Thymus (tissue), 11 donors: ENCODE results near the gene IL1RN. TPM values are rescaled to one million over a fixed set of nuclear protein-coding genes. Genes with fewer than 3 reads are reported as not detected.

Experiments
- DNase-seq, 9 donors: peaks; one replicate each; pipeline ENCODE4 v3.0.0-alpha.2; 2013; ENCODE audit warnings: low spot score in 9 of 9, low read depth in 6 of 9, missing footprints in 1 of 9
- H3K27ac ChIP-seq, 2 donors: one replicate each; pipeline ENCODE4 v1.5.1; 2013; ENCODE audit warnings: control low read depth in 1 of 2, low read depth in 1 of 2, low read length in 1 of 2, mild to moderate bottlenecking in 1 of 2, moderate library complexity in 1 of 2
- H3K27me3 ChIP-seq, 2 donors: one replicate each; pipeline ENCODE4 v1.5.1; 2013; ENCODE audit warnings: low read length in 1 of 2; ENCODE audit not compliant: control insufficient read depth in 2 of 2, insufficient read depth in 1 of 2
- H3K36me3 ChIP-seq, 2 donors: one replicate each; pipeline ENCODE4 v1.5.1; 2013; ENCODE audit warnings: low read length in 1 of 2, mild to moderate bottlenecking in 1 of 2, moderate library complexity in 1 of 2; ENCODE audit not compliant: control insufficient read depth in 2 of 2, insufficient read depth in 2 of 2
- H3K4me1 ChIP-seq, 2 donors: one replicate each; pipeline ENCODE4 v1.5.1; 2013; ENCODE audit warnings: low read length in 2 of 2; ENCODE audit not compliant: control insufficient read depth in 2 of 2, insufficient read depth in 2 of 2
- H3K4me3 ChIP-seq, 2 donors: one replicate each; pipeline ENCODE4 v1.5.1; 2013; ENCODE audit warnings: low read length in 2 of 2, control low read depth in 1 of 2, mild to moderate bottlenecking in 1 of 2
- H3K9me3 ChIP-seq, 2 donors: one replicate each; pipeline ENCODE4 v1.5.1; 2013; ENCODE audit warnings: low read length in 1 of 2, mild to moderate bottlenecking in 1 of 2; ENCODE audit not compliant: control insufficient read depth in 2 of 2, insufficient read depth in 1 of 2
- WGBS: extraction: QIAGEN DNeasy Blood & Tissue Kit; methylation state at CpG from one replicate; pipeline ENCODE4 v1.1.7; 2013; 5-methylcytosine and 5-hydroxymethylcytosine counted together
- polyA plus RNA-seq: library from polyadenylated mRNA; stranded (reverse); fragments of 200-250 nt; gene quantifications from one replicate; pipeline ENCODE4 v1.2.3, GENCODE V29; 2013
- total RNA-seq: library from RNA; stranded (reverse); fragments of 120-200 nt; gene quantifications from one replicate; pipeline ENCODE4 v1.2.4, GENCODE V29; 2013
- donor health status: healthy.

Gene IL1RN
- total and polyA plus RNA-seq, 2 donors = 2.7 to 16.9 TPM

DNA sequence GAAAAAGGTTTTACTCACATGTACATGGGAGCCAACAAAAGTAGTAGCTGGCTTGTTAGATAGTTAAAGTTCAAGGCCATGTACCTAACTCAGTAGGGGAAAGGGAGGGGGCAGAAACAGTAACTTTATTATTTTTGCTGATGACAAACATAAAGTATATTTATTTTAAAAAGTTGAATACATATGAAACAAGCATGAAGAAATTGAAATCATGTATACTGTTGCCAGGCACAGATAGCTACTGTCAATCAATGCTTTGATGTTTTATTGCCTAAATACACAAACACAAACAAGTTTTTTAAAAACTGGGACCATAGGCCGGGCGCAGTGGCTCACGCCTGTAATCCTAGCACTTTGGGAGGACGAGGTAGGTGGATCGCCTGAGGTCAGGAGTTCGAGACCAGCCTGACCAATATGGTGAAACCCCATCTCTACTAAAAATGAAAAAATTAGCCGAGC is 38.8 kb downstream of the IL1RN start:
- Histone ChIP-seq H3K9me3 (no peaks in the 10 kb centered on the region), H3K4me3 (no peak overlapping the region), H3K4me1 (peaks cover 19 to 31% of the 10 kb centered on the region in 2 donors), H3K36me3 (no peaks in the 10 kb centered on the region), H3K27me3 (no peaks in the 10 kb centered on the region), H3K27ac (no peak overlapping the region)
- 96% methylated on average over 7 of the region's 7 CpGs for WGBS
- no peak for DNase-seq

DNA sequence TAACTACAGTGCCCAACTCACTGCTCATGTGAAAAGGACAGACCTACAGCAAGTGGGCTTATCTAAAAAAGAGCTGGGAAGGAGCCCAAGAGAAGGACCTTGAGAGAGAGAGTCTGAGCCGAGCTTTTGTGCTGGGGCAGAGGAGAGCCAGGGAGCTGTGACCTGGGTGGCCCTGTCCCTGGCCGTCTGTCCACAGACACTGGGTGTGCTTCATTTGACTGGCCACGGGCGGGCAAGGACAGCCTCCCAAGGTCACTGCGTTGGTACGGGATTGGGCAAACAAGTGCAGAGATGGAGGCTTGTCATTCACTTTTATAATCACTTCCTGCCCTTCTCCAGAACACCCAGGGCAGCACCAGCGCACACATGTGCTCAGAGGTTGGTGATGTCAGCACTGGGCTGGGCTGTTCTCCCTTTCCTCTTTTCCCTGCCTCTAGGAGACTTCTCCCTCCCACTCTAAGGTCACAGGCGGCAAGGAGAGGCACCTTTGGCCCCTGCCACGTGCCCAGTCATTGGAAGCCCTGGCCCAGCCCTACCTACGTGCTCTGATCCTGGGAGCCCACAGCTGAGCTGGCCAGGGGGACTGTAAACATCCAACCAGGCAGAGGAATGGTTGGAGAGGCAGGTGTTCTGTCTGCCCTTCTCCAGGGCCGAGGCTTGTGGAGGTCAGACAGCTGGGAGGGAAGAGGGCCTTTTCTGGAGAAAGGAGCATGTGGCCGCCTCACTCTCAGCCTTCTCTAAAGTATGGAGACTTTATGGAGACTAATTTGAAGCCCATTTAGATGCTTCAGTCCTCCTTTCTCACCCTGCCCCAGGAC is 39.9 kb downstream of the IL1RN start:
- Histone ChIP-seq H3K36me3 (no peaks in the 10 kb centered on the region), H3K27ac (peak overlapping the region; percentile 68 to 86), H3K27me3 (no peaks in the 10 kb centered on the region), H3K9me3 (no peaks in the 10 kb centered on the region), H3K4me3 (no peak overlapping the region), H3K4me1 (peaks cover 22 to 39% of the 10 kb centered on the region in 2 donors)
- WGBS = 85% methylated on average over 12 of the region's 12 CpGs
- peak in 2 of 9 donors; percentile 48 to 57 for DNase-seq

DNA sequence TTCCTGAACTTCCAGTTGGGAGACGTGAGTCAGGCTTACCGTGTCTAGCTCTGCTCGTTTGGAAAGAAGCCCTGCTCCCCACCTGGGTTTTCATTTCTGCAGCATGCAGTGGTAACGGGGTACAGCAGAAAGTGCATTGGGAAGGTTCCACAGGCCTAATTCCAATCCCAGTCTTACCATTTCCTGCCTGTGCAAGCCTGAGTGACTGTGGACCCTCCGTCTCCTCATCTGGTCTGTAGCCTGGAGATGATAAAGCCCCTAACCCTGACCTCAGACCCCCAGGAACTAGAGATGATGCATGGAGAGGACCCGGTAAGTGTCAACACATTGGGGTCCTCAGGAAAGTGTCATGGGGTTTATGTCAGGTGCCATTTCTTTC is 40.6 kb downstream of the IL1RN start:
- H3K27ac ChIP-seq = peak overlapping the region; percentile 86 to 87
- no peaks in the 10 kb centered on the region for H3K36me3 ChIP-seq
- H3K4me3 ChIP-seq = no peak overlapping the region
- WGBS = 97% methylated on average over 6 of the region's 6 CpGs
- no peaks in the 10 kb centered on the region for H3K9me3 ChIP-seq
- H3K27me3 ChIP-seq = no peaks in the 10 kb centered on the region
- H3K4me1 ChIP-seq = peaks cover 28 to 45% of the 10 kb centered on the region in 2 donors
- no peak for DNase-seq

DNA sequence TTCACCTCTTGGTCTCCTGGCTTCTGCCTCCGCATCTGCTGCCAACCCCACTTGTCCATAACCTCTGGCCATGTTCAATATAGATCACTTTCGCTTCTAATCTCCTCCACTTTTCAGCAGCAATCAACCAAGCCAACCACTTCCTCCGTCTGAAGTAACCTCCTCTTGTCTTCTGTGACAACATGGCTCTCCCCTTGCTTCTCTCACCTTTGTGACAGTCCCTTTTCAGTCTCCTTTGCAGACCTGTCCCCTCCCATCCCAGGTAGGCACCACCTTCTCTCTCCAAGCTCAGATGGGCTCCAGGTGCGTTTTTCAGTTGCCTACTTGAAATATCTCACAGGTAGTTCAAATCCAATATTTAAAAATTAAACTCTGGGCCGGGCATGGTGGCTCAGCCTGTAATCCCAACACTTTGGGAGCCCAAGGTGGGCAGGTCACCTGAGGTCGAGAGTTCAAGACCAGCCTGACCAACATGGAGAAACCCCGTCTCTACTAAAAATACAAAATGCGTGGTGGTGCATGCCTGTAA is 41.7 kb downstream of the IL1RN start:
- H3K4me1 ChIP-seq = peaks cover 36 to 53% of the 10 kb centered on the region in 2 donors
- WGBS = 89% methylated on average over 8 of the region's 8 CpGs
- peak in 2 of 9 donors; percentile 47 to 62 for DNase-seq
- H3K27me3 ChIP-seq = no peaks in the 10 kb centered on the region
- no peak overlapping the region for H3K4me3 ChIP-seq
- peaks cover 0 to 1% of the 10 kb centered on the region in 2 donors for H3K9me3 ChIP-seq
- H3K36me3 ChIP-seq = no peaks in the 10 kb centered on the region
- peak overlapping the region; percentile 86 to 87 for H3K27ac ChIP-seq

DNA sequence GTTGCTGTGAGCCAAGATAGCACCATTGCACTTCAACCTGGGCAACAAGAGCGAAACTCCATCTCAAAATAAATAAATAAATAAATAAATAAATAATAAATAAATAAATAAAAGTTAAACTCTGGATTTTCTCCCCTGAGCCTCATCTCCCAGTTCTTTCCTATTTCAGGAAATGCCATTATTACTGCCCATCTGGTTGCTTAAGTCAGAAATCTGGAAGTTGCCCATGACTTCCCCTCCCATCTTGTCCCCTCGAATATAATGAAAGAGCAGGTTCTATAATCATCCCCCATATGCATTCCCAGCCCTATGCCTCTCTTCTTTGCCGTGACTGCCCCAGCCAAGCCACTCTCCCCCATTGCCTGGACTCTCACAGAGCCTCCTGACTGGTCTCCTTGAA is 42.2 kb downstream of the IL1RN start:
- Histone ChIP-seq H3K9me3 (peaks cover 1 to 3% of the 10 kb centered on the region in 2 donors), H3K36me3 (no peaks in the 10 kb centered on the region), H3K27me3 (no peaks in the 10 kb centered on the region), H3K27ac (no peak overlapping the region), H3K4me1 (peaks cover 36 to 55% of the 10 kb centered on the region in 2 donors), H3K4me3 (no peak overlapping the region)
- 95% methylated on average over 3 of the region's 3 CpGs for WGBS
- no peak for DNase-seq

DNA sequence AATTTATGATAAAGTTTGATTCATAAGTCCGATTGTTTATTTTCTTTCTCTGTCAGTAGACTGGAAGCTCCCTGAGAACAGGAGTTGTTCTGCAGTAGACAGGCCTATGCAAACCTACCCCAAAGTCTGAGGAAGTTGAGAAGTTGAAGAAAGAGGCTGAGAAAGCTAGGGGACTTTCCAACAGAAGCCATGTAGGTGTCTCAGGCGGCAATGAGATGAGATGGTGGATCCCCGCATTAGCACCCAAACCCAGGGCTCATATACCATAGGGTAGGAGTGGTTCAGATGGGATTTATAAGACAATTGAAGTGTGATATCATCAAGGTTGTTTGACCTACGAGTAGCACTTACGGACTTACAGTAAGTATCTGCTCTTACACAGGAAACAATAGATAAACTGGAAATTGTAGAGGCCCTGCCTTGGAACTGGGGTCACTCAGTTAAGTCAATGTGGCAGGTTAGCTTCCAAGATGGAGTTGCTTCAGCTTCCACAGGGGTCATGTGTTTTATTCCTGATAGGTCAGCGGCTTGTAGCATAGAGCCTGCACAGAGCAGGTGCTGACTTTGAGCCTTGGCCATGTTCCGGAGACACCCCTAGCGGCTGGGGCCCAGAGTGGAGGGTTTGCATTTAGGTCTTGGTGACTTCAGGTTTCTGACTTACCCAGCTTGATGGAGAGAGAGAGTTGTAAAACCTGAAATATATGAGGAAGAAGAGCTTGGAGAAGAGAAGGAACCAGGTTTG is 44.1 kb downstream of the IL1RN start:
- Histone ChIP-seq H3K36me3 (no peaks in the 10 kb centered on the region), H3K27ac (no peak overlapping the region), H3K4me1 (peaks cover 36 to 73% of the 10 kb centered on the region in 2 donors), H3K9me3 (peaks cover 1 to 3% of the 10 kb centered on the region in 2 donors), H3K4me3 (no peak overlapping the region), H3K27me3 (no peaks in the 10 kb centered on the region)
- DNase-seq = no peak
- 94% methylated on average over 8 of the region's 8 CpGs for WGBS

DNA sequence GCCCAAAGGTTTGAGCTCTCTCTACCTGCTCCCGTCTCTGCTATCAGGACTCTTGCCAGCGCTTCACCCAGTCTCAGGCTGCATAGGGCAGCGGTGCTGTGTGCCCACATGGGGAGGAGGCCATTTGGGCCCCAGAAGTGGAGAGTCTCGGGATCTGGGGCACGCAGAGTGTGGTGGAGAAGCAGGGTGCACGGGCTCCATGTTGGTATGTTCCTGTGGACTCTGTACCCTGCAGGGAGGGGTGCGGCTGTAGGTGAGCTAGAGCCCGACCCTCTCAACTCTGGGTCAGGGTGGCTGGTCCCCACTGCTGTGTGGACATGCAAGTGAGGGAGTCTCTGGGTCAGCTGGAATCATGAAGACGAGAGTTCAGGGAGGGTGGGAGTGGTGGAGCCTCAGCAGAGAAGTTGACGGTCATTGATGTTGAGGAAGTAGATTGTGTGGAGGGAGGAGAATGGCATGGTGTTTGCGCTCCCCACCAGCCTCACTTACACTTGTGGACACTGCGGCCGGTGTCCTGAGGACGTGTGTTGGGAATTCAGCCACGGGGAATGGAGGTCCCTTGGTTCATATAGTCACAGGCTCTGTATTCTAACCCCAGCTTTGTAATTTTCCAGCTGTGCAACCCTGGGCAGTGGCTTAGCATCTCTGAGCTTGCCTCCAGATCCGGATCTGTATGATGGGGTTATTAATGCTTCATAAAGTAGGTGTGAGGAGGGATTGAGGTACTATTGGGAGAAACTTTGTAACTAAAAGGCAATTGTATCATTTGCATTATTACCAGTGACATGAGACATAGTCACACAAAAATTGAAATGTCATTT is 45.5 kb downstream of the IL1RN start:
- no peaks in the 10 kb centered on the region for H3K27me3 ChIP-seq
- no peak for DNase-seq
- H3K9me3 ChIP-seq = peaks cover 1 to 3% of the 10 kb centered on the region in 2 donors
- no peak overlapping the region for H3K4me3 ChIP-seq
- peaks cover 36 to 75% of the 10 kb centered on the region in 2 donors for H3K4me1 ChIP-seq
- H3K27ac ChIP-seq = peak overlapping the region; percentile 85 to 93
- WGBS = 96% methylated on average over 16 of the region's 16 CpGs
- H3K36me3 ChIP-seq = peaks cover 7 to 12% of the 10 kb centered on the region in 2 donors

DNA sequence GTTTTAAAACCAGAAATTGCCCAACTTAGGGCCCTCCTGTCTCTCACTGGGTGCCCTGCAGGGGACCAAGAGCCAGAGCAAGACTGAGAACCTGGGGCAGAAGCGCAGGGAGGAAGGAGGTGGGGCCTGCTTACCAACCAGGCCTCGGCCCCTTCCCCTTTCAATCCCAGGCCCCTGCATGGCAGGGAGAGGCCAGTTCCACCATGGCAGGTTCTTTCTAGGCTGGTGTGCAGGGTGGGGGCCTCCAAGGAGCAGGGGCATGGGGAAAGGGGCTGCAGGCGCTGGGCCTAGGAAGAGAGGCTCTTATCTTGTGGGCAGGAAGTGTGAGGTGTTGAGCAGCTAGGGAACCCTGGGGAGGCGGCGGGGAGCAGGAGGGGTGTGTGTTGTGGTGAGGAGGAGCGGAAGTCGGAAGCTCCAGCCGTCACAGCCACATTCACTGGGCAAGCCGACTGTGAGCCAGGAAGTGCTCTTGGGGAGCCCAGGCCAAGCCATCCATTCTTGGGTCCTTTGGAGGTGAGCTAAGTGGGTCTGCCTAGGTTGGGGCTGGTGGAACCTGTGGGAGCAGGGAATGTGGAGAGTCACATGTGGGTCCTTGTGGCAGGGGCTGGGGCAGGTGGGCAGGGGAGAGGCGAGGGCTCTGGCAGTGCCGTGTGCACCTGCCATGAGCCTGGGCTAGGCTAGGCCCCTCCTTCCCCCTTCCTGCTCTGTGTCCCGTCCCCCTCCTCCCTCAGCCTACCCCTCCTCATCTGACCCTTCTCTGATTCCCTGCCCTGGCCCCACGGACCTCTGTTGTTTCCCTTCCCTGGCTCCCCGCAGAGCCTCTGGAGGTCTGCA is 46.4 kb downstream of the IL1RN start, which contains the start of gene PSD4:
Gene PSD4 (plus strand): TSS at position 430 of the 834 bp plus-strand sequence. CDS start 8,486 bp downstream, outside the sequence.
- Histone ChIP-seq H3K4me3 (peak within 1 kb of the TSS; percentile 85 to 96), H3K27me3 (no peaks in the 10 kb centered on the region), H3K36me3 (peaks cover 10 to 18% of the 10 kb centered on the region in 2 donors), H3K27ac (peak within 1 kb of the TSS; percentile 85 to 93), H3K9me3 (peaks cover 1 to 3% of the 10 kb centered on the region in 2 donors), H3K4me1 (peaks cover 35 to 75% of the 10 kb centered on the region in 2 donors)
- DNase-seq = peak; percentile 70 to 95 (median 87)
- 6% methylated on average over 14 of the region's 14 CpGs for WGBS
